Neuronal stem cell (in vitro differentiated cells): ENCODE results near the gene PEX14.
A peak's percentile ranks its signal among the peaks of the same experiment; 100 is the strongest.

ENCODE experiments used
- DNase-seq: peaks from one replicate; pipeline ENCODE4 v3.0.0-alpha.2; 2013; ENCODE audit warnings: low spot score
- H2AFZ ChIP-seq: one replicate; pipeline ENCODE4 v1.6.1; 2013; ENCODE audit warnings: mild to moderate bottlenecking, low read length, inconsistent platforms
- H2AK5ac ChIP-seq: 2 replicates; pipeline ENCODE4 v1.6.1; 2013; ENCODE audit warnings: low read depth, mild to moderate bottlenecking, inconsistent platforms, low read length, moderate library complexity, mixed read lengths
- H2BK120ac ChIP-seq: 2 replicates; pipeline ENCODE4 v1.6.1; 2013; ENCODE audit warnings: low read depth, mild to moderate bottlenecking, inconsistent platforms, low read length, moderate library complexity, mixed read lengths
- H2BK12ac ChIP-seq: one replicate; pipeline ENCODE4 v1.6.1; 2013; ENCODE audit warnings: low read length, inconsistent platforms
- H2BK15ac ChIP-seq: 2 replicates; pipeline ENCODE4 v1.6.1; 2013; ENCODE audit warnings: mild to moderate bottlenecking, low read length, inconsistent platforms, mixed read lengths
- H2BK5ac ChIP-seq: one replicate; pipeline ENCODE4 v1.6.1; 2013; ENCODE audit warnings: inconsistent platforms, mild to moderate bottlenecking, low read length, moderate library complexity
- H3K14ac ChIP-seq: one replicate; pipeline ENCODE4 v1.6.1; 2013; ENCODE audit warnings: low read length, inconsistent platforms
- H3K18ac ChIP-seq: 2 replicates; pipeline ENCODE4 v1.6.1; 2013; ENCODE audit warnings: low read length, inconsistent platforms
- H3K23ac ChIP-seq: 2 replicates; pipeline ENCODE4 v1.6.1; 2013; ENCODE audit warnings: low read depth, mild to moderate bottlenecking, mixed read lengths, low read length, inconsistent platforms; ENCODE audit not compliant: poor library complexity
- H3K27ac ChIP-seq: replicated peaks from 3 replicates; pipeline ENCODE4 v1.5.1; 2013; ENCODE audit warnings: low read length, inconsistent platforms
- H3K27me3 ChIP-seq, 3 experiments: 2 replicates each; pipeline ENCODE4 v1.6.1; 2013; ENCODE audit warnings: low read length in 3 of 3, mild to moderate bottlenecking in 2 of 3, inconsistent platforms in 1 of 3, low read depth in 1 of 3, mixed read lengths in 1 of 3, moderate library complexity in 1 of 3; ENCODE audit not compliant: control insufficient read depth in 3 of 3, insufficient read depth in 3 of 3
- H3K36me3 ChIP-seq, 2 donors: replicated peaks in 1 of 2; 2 replicates each; pipeline ENCODE4 v1.6.1; 2013; ENCODE audit warnings: low read length in 2 of 2; ENCODE audit not compliant: control insufficient read depth in 2 of 2, insufficient read depth in 2 of 2
- H3K4ac ChIP-seq: 2 replicates; pipeline ENCODE4 v1.6.1; 2013; ENCODE audit warnings: inconsistent platforms, mild to moderate bottlenecking, low read length, moderate library complexity
- H3K4me1 ChIP-seq, 2 donors: 1 replicate in 1 of 2; 2 replicates in 1 of 2; pipeline ENCODE4 v1.6.1; 2013; ENCODE audit warnings: low read length in 2 of 2, low read depth in 1 of 2; ENCODE audit not compliant: control insufficient read depth in 2 of 2, insufficient read depth in 1 of 2
- H3K4me2 ChIP-seq: one replicate; pipeline ENCODE4 v1.6.1; 2013; ENCODE audit warnings: mild to moderate bottlenecking, low read length, inconsistent platforms; ENCODE audit not compliant: insufficient read depth, poor library complexity, severe bottlenecking
- H3K4me3 ChIP-seq, 2 donors: 2 replicates each; pipeline ENCODE4 v1.5.1; 2013; ENCODE audit warnings: low read length in 2 of 2, mild to moderate bottlenecking in 2 of 2, inconsistent platforms in 1 of 2, moderate library complexity in 1 of 2
- H3K79me1 ChIP-seq: one replicate; pipeline ENCODE4 v1.6.1; 2013; ENCODE audit warnings: low read depth, mild to moderate bottlenecking, inconsistent platforms, low read length, moderate library complexity
- H3K9ac ChIP-seq: one replicate; pipeline ENCODE4 v1.6.1; 2013; ENCODE audit warnings: mild to moderate bottlenecking, low read depth, low read length, inconsistent platforms; ENCODE audit not compliant: poor library complexity
- H3K9me3 ChIP-seq, 2 donors: replicated peaks in 1 of 2; 2 replicates each; pipeline versions ENCODE3 to v1.6.1; 2013; ENCODE audit warnings: low read length in 2 of 2, mild to moderate bottlenecking in 2 of 2, inconsistent platforms in 1 of 2, low read depth in 1 of 2, mixed read lengths in 1 of 2, moderate library complexity in 1 of 2; ENCODE audit not compliant: control insufficient read depth in 2 of 2, insufficient read depth in 1 of 2
- H4K8ac ChIP-seq: one replicate; pipeline ENCODE4 v1.6.1; 2013; ENCODE audit warnings: low read depth, mild to moderate bottlenecking, inconsistent platforms, low read length, moderate library complexity
- H4K91ac ChIP-seq: one replicate; pipeline ENCODE4 v1.6.1; 2013; ENCODE audit warnings: low read length, low read depth, mild to moderate bottlenecking, inconsistent platforms; ENCODE audit not compliant: poor library complexity
- WGBS, 2 donors: extraction: QIAGEN DNeasy Blood & Tissue Kit; methylation state at CpG; one replicate each; pipeline ENCODE4 v1.1.7; 2013; ENCODE audit warnings: missing lambda C conversion rate in 2 of 2, mixed read lengths in 1 of 2; ENCODE audit not compliant: insufficient read length in 2 of 2, insufficient replicate concordance in 1 of 2; ENCODE audit errors: extremely low coverage in 2 of 2; 5-methylcytosine and 5-hydroxymethylcytosine counted together

PEX14 gene

GRCh38 chr1:10594595-10595223 is 120.0 kb downstream of the PEX14 start:
- Histone ChIP-seq H3K4me1 (peaks cover 16 to 22% of the 10 kb centered on the region in 2 donors), H2BK15ac (no peak overlapping the region), H3K9ac (no peak overlapping the region), H3K79me1 (no peaks in the 10 kb centered on the region), H2AFZ (no peak overlapping the region), H3K4ac (no peak overlapping the region), H3K23ac (no peak overlapping the region), H2BK120ac (no peak overlapping the region), H3K18ac (no peak overlapping the region), H3K14ac (no peak overlapping the region), H3K36me3 (peaks cover 0 to 5% of the 10 kb centered on the region in 2 donors), H4K91ac (no peak overlapping the region), H3K27ac (no peak overlapping the region), H3K4me2 (no peak overlapping the region), H4K8ac (no peak overlapping the region), H2AK5ac (no peak overlapping the region), H2BK5ac (no peak overlapping the region), H2BK12ac (no peak overlapping the region), H3K9me3 (no peaks in the 10 kb centered on the region), H3K27me3 (no peaks in the 10 kb centered on the region), H3K4me3 (no peak overlapping the region)
- no peak for DNase-seq
- WGBS, 2 donors = no CpG with 5 or more reads among the region's 9 CpGs

- no peak overlapping the region for H4K8ac ChIP-seq
- no peak overlapping the region for H3K4me2 ChIP-seq
- no peaks in the 10 kb centered on the region for H3K79me1 ChIP-seq
- no peak overlapping the region for H2BK5ac ChIP-seq
- no peak overlapping the region for H2BK15ac ChIP-seq
- H3K36me3 ChIP-seq = peaks cover 0 to 5% of the 10 kb centered on the region in 2 donors
- no peaks in the 10 kb centered on the region for H3K27me3 ChIP-seq
- H3K4ac ChIP-seq = no peak overlapping the region
- no peak overlapping the region for H3K27ac ChIP-seq
- no peak overlapping the region for H2AFZ ChIP-seq
- no peak overlapping the region for H2AK5ac ChIP-seq
- H3K23ac ChIP-seq = no peak overlapping the region
- H3K4me1 ChIP-seq = peaks cover 16 to 22% of the 10 kb centered on the region in 2 donors
- H3K9me3 ChIP-seq = no peaks in the 10 kb centered on the region
- no peak overlapping the region for H3K14ac ChIP-seq
- no peak overlapping the region for H3K18ac ChIP-seq
- no CpG with 5 or more reads among the region's 6 CpGs for WGBS, 2 donors
- no peak overlapping the region for H2BK120ac ChIP-seq
- DNase-seq = no peak
- H2BK12ac ChIP-seq = no peak overlapping the region
- no peak overlapping the region for H3K4me3 ChIP-seq
- no peak overlapping the region for H3K9ac ChIP-seq
- H4K91ac ChIP-seq = no peak overlapping the region
Observed at GRCh38 chr1:10596780-10597179, 122.0 kb downstream of the PEX14 start.

DNA sequence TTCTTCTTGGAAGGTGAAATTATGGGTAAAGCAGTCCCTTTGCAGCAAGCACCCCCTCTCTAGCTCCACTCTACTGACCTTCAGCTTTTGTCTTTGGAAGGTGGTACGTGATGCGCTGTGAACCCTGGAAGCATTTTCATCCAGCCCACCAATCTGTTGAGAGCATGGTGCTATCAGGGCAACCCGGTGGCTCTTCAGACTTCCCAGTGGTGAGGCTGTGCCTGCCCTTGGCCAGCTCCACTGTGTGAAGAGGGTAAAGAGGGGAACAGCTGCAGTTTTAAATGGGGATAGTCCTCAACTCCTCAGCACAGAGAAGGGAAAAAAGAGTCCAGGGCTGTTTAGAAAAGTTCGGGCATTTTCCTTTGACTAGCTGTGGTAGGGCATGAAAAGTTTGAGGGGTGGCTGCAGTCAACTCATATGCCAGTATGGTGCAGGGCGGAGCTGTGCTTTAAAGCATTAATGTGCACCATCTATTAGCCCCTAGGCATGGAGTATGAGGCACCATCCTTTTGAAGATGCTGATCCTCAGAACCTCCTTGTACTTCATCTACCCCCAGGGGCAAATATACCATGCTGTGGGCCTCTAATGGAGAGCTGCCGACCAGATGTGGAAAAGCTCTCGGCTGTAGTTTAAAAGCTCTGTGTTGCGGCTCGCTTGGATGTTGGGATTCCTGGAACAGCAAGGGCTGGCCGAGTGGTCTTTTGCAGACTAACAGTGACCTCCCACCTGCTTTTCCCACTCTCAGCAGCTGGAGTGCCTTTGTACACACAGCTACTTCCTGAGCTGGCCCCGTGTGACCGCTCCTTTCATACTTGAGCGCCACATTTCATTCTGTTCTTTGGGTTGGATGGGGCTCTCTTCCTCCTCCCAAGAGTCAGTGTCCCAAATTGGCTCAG is 123.0 kb downstream of the PEX14 start:
- H3K18ac ChIP-seq = no peak overlapping the region
- H3K4me2 ChIP-seq = no peak overlapping the region
- DNase-seq = no peak
- no peak overlapping the region for H3K4me3 ChIP-seq
- H3K23ac ChIP-seq = no peak overlapping the region
- no peaks in the 10 kb centered on the region for H3K27me3 ChIP-seq
- H2AK5ac ChIP-seq = no peak overlapping the region
- H3K27ac ChIP-seq = no peak overlapping the region
- peak overlapping the region; percentile 50 for H2AFZ ChIP-seq
- peaks cover 0 to 5% of the 10 kb centered on the region in 2 donors for H3K36me3 ChIP-seq
- WGBS, 2 donors = no CpG with 5 or more reads among the region's 13 CpGs
- no peak overlapping the region for H3K4ac ChIP-seq
- H4K91ac ChIP-seq = no peak overlapping the region
- no peaks in the 10 kb centered on the region for H3K79me1 ChIP-seq
- H3K4me1 ChIP-seq = peaks cover 16 to 20% of the 10 kb centered on the region in 2 donors
- H4K8ac ChIP-seq = no peak overlapping the region
- no peak overlapping the region for H2BK5ac ChIP-seq
- no peak overlapping the region for H2BK120ac ChIP-seq
- H2BK15ac ChIP-seq = no peak overlapping the region
- no peaks in the 10 kb centered on the region for H3K9me3 ChIP-seq
- H3K9ac ChIP-seq = peak overlapping the region; percentile 47
- no peak overlapping the region for H2BK12ac ChIP-seq
- no peak overlapping the region for H3K14ac ChIP-seq

GRCh38 chr1:10598389-10598702 is 123.6 kb downstream of the PEX14 start:
- Histone ChIP-seq H3K9ac (no peak overlapping the region), H2BK15ac (no peak overlapping the region), H3K4me3 (no peak overlapping the region), H3K27ac (no peak overlapping the region), H3K4ac (no peak overlapping the region), H3K4me1 (peaks cover 16 to 18% of the 10 kb centered on the region in 2 donors), H4K91ac (no peak overlapping the region), H2AFZ (peak overlapping the region; percentile 50), H4K8ac (no peak overlapping the region), H3K27me3 (no peaks in the 10 kb centered on the region), H3K14ac (no peak overlapping the region), H2BK120ac (no peak overlapping the region), H2BK5ac (no peak overlapping the region), H3K18ac (no peak overlapping the region), H3K79me1 (no peaks in the 10 kb centered on the region), H2BK12ac (no peak overlapping the region), H3K4me2 (no peak overlapping the region), H3K9me3 (no peaks in the 10 kb centered on the region), H3K23ac (no peak overlapping the region), H2AK5ac (no peak overlapping the region), H3K36me3 (peaks cover 0 to 5% of the 10 kb centered on the region in 2 donors)
- no peak for DNase-seq
- no CpG with 5 or more reads among the region's 6 CpGs for WGBS, 2 donors
